GM12875 (cell line): ENCODE data around the gene DES.

Experiments
- H3K4me3 ChIP-seq: one replicate; pipeline ENCODE4 v1.5.1; 2011; ENCODE audit warnings: low read depth, low read length, control low read depth
- TF ChIP-seq, protein P1 (sequence below): IDR thresholded peaks from 2 replicates; pipeline ENCODE4 v1.5.1; 2011; ENCODE audit warnings: low read depth, mild to moderate bottlenecking, control low read depth, inconsistent platforms, low read length, moderate library complexity, borderline replicate concordance; ENCODE audit not compliant: insufficient read depth

DES gene

DNA sequence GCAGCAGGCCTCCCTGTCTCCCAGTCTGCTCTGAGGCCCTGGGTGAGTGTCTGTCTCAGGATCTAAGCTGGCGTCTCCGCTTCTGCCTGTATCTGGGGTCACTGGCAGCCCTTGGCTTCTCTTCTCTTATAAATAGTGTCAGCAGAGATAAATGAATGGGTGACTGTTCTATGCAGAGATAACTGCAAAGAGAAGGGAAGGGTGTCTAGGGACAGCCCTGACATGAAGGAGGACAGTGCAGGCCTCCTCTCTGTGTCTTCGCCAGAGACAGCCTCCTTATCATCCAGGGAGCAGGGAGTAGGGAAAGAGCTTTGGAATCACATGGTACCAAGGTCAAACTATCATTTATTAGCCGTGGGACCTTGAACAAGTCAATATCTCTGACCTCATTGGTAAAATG is 52.3 kb downstream of the DES start:
- TF ChIP-seq, protein P1, sequence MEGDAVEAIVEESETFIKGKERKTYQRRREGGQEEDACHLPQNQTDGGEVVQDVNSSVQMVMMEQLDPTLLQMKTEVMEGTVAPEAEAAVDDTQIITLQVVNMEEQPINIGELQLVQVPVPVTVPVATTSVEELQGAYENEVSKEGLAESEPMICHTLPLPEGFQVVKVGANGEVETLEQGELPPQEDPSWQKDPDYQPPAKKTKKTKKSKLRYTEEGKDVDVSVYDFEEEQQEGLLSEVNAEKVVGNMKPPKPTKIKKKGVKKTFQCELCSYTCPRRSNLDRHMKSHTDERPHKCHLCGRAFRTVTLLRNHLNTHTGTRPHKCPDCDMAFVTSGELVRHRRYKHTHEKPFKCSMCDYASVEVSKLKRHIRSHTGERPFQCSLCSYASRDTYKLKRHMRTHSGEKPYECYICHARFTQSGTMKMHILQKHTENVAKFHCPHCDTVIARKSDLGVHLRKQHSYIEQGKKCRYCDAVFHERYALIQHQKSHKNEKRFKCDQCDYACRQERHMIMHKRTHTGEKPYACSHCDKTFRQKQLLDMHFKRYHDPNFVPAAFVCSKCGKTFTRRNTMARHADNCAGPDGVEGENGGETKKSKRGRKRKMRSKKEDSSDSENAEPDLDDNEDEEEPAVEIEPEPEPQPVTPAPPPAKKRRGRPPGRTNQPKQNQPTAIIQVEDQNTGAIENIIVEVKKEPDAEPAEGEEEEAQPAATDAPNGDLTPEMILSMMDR = no peak
- H3K4me3 ChIP-seq = no peak overlapping the region

DNA sequence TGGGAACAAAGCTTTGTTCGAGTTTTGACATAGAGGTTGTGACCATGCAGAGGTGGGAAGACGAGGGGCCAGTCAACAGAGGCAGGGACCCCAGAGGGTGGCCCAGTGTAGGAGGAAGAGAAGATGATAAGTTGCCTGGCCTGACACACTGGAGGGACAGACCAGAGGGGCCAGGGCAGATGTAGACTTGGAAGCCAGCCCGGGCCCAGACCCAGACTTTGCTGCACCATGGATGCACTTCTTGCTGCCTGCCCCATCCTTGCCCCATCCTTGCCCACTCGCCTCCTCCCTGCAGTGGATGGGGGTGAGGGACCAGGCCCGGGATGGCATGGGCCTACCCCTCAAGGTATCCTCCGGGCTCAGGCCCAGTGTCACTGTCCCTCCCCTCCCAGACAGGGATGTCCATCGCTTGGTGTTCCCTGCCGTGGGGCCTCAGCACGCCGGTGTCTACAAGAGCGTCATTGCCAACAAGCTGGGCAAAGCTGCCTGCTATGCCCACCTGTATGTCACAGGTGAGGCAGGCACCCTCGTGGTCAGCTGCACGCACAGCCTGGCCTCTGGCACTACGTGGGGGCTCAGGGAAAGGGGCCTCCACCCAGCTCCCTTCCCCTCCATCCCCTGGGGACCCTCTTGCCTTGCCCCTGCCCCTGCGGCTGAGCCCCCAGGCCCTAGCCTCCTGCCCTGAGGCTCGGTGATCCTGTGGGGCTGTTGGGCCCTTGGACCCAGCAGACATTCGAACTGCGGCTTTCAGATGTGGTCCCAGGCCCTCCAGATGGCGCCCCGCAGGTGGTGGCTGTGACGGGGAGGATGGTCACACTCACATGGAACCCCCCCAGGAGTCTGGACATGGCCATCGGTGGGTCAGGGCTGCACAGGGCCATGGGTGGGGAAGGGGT is 53.5 kb downstream of the DES start:
- H3K4me3 ChIP-seq = no peak overlapping the region
- TF ChIP-seq, protein P1 = no peak

DNA sequence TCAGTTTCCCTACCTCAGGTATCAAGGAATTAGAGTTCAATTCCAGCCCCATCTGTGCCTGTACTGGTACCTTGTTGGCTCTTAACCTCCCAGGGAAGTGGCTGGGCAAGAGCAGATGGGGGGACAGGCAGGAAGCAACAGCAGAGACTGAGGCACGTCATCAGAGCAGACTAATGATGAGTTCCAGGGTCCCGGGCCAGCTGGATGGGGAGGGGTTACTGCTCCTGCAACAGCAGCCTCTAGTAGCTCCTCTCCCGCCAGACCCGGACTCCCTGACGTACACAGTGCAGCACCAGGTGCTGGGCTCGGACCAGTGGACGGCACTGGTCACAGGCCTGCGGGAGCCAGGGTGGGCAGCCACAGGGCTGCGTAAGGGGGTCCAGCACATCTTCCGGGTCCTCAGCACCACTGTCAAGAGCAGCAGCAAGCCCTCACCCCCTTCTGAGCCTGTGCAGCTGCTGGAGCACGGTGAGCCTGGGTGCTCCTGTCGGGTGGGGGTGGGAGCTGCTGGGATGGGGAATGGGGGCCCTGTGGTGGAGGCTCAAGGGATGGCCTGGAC is 54.5 kb downstream of the DES start:
- TF ChIP-seq, protein P1 = no peak
- H3K4me3 ChIP-seq = no peak overlapping the region

DNA sequence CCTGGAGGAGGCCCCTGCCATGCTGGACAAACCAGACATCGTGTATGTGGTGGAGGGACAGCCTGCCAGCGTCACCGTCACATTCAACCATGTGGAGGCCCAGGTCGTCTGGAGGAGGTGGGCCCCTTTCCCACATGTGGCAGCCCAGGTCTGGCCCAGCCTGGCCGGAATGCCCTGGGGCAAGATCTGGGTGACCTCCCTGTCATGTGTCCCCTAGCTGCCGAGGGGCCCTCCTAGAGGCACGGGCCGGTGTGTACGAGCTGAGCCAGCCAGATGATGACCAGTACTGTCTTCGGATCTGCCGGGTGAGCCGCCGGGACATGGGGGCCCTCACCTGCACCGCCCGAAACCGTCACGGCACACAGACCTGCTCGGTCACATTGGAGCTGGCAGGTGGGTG is 55.3 kb downstream of the DES start:
- TF ChIP-seq, protein P1 = no peak
- H3K4me3 ChIP-seq = no peak overlapping the region

DNA sequence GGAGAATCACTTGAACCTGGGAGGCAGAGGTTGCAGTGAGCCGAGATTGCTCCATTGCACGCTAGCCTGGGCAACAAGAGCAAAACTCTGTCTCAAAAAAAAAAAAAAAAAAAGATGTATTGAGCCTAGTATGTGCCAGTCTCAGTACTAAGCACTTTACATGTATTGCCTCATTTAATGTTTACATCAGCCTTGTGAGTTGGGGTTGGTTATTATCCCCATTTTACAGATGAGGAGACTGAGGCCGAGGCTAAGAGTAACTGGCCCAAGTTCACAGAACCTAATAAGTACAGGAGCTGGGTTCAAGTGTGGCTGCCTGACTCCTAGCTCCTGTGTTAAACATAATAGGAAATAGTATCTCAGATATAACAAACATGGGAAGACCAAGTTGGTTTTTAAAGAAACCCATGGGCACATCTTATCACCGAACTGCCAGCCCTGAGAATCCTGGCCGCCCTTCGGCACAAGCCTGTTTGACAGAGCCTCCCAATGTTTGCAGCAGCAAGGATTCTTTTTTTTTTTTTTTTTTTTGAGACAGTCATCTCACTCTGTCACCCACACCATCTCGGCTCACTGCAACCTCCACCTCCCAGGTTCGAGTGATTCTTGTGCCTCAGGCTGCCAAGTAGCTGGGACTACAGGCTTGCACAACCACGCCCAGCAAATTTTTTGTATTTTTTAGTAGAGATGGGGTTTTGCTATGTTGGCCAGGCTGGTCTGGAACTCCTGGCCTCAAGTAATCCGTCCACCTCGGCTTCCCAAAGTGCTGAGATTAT is 56.3 kb downstream of the DES start:
- no peak overlapping the region for H3K4me3 ChIP-seq
- TF ChIP-seq, protein P1 = no peak

DNA sequence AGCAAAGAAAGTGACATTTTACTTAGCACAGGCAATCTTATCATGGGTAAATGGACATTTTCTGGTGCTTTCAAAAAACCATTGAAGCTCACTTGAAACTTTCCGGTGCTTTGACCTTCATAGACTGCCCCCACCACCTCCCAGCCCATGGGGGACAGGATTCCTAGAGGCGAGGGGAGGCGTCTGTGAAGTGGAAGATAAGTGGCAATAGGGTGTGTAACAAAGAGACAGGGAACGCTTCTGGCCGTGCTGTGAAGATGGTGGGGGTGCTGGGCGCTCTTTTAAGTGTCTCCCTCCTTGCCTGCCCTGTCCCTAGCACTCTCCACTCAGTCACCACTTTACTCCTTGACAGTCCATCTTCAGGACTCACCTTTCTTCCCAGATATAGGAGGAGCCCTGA is 57.1 kb downstream of the DES start:
- TF ChIP-seq, protein P1 = no peak

More for the DNA sequence above, 57.1 kb downstream of the DES start:
- no peak overlapping the region for H3K4me3 ChIP-seq
